ENCODE measurements around the gene RGPD5.
"Not testable (repeated sequence)": the region's sequence is repeated elsewhere in the genome, so short reads cannot be mapped to it uniquely, and the experiment has no call there.

- TF ChIP-seq, protein P1, sequence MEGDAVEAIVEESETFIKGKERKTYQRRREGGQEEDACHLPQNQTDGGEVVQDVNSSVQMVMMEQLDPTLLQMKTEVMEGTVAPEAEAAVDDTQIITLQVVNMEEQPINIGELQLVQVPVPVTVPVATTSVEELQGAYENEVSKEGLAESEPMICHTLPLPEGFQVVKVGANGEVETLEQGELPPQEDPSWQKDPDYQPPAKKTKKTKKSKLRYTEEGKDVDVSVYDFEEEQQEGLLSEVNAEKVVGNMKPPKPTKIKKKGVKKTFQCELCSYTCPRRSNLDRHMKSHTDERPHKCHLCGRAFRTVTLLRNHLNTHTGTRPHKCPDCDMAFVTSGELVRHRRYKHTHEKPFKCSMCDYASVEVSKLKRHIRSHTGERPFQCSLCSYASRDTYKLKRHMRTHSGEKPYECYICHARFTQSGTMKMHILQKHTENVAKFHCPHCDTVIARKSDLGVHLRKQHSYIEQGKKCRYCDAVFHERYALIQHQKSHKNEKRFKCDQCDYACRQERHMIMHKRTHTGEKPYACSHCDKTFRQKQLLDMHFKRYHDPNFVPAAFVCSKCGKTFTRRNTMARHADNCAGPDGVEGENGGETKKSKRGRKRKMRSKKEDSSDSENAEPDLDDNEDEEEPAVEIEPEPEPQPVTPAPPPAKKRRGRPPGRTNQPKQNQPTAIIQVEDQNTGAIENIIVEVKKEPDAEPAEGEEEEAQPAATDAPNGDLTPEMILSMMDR (IDR thresholded peaks at IDR 0.05), result not testable (repeated sequence)
- not testable (repeated sequence) for TF ChIP-seq POLR2A (IDR thresholded peaks at IDR 0.05)
These were observed 95.8 kb downstream of the RGPD5 start for GRCh38 chr2:109889909-109890308.
